ENCODE data around the gene C3orf22.

C3orf22 gene

DNA sequence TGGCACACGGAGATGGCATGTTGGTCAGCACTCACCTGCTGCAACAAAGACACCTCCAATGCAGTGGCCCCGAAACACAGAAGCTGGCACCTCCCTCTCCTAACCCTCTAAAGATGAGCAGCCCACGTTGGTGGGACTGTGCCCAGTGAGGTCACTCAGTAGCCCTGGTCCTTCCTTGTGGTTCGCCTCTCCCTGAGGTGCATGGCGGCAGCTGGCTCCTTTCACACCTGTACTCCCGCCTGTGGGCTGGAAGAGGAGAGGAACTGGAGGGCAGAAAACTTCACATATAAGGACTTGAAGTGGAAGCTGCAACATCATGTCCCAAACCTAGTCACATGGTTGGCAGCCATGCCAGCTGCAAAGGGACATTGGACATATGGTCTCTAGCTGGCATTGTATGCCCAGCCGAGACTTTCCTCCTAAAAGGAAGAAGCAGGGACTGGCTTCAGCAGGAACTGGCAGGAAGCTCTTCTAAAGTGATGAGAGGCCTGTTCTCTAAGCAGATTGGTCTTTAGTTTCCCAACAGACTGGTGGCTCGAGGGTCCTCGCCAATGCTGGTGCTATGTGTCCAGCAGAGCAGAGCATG lies 10.8 kb upstream of the C3orf22 start:
- no peak for DNase-seq (ENCODE audit: low read depth)
- H3K4me3 ChIP-seq (ENCODE audit: low read depth, low read length) = no peak overlapping the region
- no peak for TF ChIP-seq CTCF (conservative IDR thresholded peaks at IDR 0.05; ENCODE audit: low read depth, low read length)

- DNase-seq (ENCODE audit: low read depth) = no peak
- no peak for TF ChIP-seq CTCF (conservative IDR thresholded peaks at IDR 0.05; ENCODE audit: low read depth, low read length)
- no peak overlapping the region for H3K4me3 ChIP-seq (ENCODE audit: low read depth, low read length)
Observed at GRCh38 chr3:126568776-126569342, 10.1 kb upstream of the C3orf22 start.

GRCh38 chr3:126567696-126568438 lies 9.1 kb upstream of the C3orf22 start:
- no peak for TF ChIP-seq CTCF (conservative IDR thresholded peaks at IDR 0.05; ENCODE audit: low read depth, low read length)
- no peak for DNase-seq (ENCODE audit: low read depth)
- no peak overlapping the region for H3K4me3 ChIP-seq (ENCODE audit: low read depth, low read length)

DNA sequence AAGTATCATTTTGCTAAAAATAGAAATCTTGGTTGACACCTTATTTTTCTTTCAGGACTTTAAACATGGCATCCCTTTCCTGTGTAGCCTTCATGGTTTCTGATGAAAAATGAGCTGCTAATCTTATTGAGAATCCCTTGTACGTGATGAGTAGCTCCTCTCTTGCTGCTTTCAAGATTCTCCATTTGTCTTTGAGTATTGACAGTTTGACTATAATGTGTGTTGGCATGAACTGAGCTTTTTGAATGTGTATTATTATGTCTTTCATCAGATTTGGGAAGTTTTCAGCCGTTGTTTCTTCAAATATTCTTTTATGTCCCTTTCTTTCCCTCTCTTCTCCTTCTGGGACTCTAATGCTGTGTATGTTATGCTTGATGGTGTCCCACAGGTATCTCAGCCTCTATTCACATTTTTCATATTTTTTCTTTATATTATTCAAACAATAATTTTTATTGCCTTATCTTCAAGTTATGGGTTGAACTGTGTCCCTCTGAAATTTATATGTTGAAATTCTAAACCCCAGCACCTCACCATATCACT lies 4.1 kb upstream of the C3orf22 start:
- no peak for TF ChIP-seq CTCF (conservative IDR thresholded peaks at IDR 0.05; ENCODE audit: low read depth, low read length)
- no peak for DNase-seq (ENCODE audit: low read depth)

DNA sequence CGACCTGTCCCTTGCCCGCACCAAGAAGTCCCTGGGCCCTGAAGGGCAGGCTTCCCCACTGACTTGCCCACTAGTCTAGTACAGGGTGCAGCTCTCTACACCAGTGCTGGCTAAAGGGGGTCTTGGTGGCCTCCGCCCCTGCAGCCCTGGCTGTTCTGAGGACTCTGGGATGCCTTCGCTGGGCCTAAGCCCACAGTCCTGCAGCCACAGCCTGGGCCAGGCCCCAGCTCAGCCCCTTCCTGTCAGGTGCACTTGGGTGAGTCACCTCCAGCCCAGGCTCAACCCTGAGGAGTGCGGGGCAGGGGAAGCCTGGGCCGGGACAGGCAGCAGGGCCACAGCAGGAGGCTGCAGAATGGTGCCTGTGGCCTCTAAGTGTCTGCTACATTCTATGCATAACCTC lies 971 bp downstream of the C3orf22 start:
- DNase-seq (ENCODE audit: low read depth) = no peak
- H3K4me3 ChIP-seq (ENCODE audit: low read depth, low read length) = no peak overlapping the region
- TF ChIP-seq CTCF (conservative IDR thresholded peaks at IDR 0.05; ENCODE audit: low read depth, low read length) = no peak

More for the DNA sequence above, 4.1 kb upstream of the C3orf22 start:
- H3K4me3 ChIP-seq (ENCODE audit: low read depth, low read length) = no peak overlapping the region

DNA sequence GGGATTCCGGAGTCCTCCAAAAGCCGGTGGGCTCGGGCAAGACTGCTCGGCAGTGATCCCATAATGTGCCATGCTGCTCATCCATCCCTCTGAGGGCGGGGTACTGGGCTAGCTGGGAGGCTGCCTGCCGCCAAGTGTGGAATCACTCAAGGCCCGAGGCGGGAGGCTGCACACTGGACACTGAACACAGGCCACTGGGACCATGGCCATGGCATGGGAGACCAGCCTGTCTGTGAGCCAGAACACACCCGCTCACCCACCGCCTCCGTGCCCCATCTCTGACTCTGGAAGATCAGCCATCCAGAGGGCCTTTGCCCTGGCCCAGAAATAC lies 1.4 kb downstream of the C3orf22 start:
- H3K4me3 ChIP-seq (ENCODE audit: low read depth, low read length) = no peak overlapping the region
- DNase-seq (ENCODE audit: low read depth) = no peak
- TF ChIP-seq CTCF (conservative IDR thresholded peaks at IDR 0.05; ENCODE audit: low read depth, low read length) = no peak

All from choroid plexus epithelial cell (primary cell).